Peyer's patch (tissue), 4 donors: ENCODE data around the gene IGSF8.

ENCODE experiments used
- CTCF ChIP-seq, 6 experiments: fragments of 450-650 bp in 4 of 6; fragments of 200-600 bp in 2 of 6; sonication (generic) in 1 of 6; IDR thresholded peaks; one replicate each; pipeline ENCODE4 v1.5.1; 2017 to 2019; ENCODE audit warnings: antibody characterized with exemption in 6 of 6, mild to moderate bottlenecking in 3 of 6, moderate library complexity in 1 of 6
- POLR2A ChIP-seq, 2 donors: fragments of 450-650 bp; IDR thresholded peaks; one replicate each; pipeline ENCODE4 v1.5.1; 2017; ENCODE audit warnings: antibody characterized with exemption in 2 of 2, mild to moderate bottlenecking in 2 of 2, moderate library complexity in 2 of 2

GRCh38 chr1:160123726-160124125 lies 25.3 kb upstream of the IGSF8 start:
- TF ChIP-seq POLR2A (IDR thresholded peaks at IDR 0.05) (no peak), CTCF (IDR thresholded peaks at IDR 0.05) (no peak)
